ENCODE results near the gene STK39. TPM values are rescaled to one million over a fixed set of nuclear protein-coding genes. Genes with fewer than 3 reads are reported as not detected.
A peak's percentile ranks its signal among the peaks of the same experiment; 100 is the strongest.

STK39 gene
- total RNA-seq, 2 donors from 2014 or later, result 50.4 to 53.2 TPM

DNA sequence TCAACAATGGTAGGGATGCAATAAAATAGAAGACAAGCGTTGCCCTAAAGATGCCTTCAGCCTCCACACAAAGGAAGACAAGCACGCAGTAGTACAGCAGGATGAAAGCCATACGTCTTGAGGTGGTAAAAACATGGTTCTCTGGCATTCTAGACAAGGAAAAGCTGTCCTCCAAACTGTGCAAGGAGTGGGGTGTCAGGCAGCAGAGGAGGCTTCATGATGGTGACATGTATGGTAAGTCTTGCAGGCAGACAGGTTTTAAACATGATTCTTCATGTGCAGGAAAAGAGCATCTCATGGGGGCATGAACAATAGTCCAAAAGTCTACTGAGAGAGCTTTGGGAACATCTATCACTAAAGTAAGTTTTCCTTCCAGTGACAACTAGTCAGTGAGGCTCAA is 241.8 kb downstream of the STK39 start:
- intact Hi-C loops (cut with DNase I, micrococcal nuclease), result no loop called here
- ATAC-seq (no peak), DNase-seq (no peak)

DNA sequence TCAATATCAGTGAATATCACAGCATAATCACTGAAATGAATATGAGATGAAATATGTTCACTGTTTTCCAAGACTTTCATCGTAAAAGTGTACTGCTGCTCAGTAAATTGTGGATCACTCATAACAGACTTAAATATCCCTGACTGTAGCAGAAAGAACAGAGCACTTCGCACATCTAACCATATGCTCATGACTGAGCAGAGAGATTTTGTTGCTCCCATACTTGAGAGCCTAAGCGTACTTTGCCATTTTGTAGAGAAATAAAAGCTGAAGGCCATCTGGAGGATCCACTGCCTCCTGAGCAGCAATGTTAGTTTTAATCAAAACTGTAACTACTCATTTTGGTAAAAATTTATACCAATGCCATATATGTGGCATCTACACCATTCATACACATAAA is 243.5 kb downstream of the STK39 start:
- DNase-seq, result no peak
- no peak for ATAC-seq
- intact Hi-C loops (cut with DNase I, micrococcal nuclease), result no loop called here

DNA sequence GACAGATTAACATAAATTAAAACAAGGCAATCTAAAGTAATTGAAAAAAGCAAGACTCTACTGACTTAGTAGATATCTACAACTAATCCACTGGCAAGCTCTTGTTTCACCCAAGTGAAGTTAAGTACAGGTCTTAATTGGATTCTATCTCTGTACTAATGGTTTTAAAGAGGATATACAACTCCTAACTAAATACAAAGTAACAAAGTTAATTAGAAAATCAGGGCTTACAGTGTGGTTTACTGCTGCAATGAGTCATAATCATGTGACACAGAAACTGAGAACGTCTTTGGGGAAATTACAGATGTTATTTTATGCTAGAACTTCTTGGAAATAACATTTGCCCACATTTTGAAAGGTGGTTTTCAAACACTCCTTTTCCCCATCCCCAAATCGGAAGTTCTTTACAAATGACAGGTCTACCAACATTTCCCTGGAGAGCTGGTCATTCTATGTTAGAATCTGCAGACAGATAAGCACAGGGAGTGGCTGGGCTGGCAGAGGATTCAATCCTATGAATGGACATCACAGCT is 245.3 kb downstream of the STK39 start:
- intact Hi-C loops (cut with DNase I, micrococcal nuclease), result no loop called here
- ATAC-seq, result peak; percentile 58
- no peak for DNase-seq

DNA sequence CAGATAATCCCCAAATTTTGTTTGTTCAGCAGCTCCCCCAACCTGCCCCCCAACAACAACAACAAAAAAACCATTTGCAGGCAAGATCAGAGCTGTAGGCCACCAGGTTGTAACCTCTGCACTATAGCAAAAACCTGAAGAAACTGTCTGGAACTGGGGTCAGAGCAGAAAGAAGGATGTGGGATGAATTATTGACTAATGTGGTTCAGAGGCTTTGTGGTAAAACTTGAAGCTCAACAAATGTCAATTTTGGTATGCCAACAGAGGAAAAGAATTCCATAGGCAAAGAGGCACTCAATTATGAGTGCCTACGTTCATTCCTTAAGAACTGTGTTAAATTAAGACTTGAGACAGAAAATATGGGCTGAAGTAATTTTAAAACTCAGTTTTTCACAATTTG is 255.1 kb downstream of the STK39 start:
- no peak for DNase-seq
- no peak for ATAC-seq
- intact Hi-C loops (cut with DNase I, micrococcal nuclease), result no loop called here

DNA sequence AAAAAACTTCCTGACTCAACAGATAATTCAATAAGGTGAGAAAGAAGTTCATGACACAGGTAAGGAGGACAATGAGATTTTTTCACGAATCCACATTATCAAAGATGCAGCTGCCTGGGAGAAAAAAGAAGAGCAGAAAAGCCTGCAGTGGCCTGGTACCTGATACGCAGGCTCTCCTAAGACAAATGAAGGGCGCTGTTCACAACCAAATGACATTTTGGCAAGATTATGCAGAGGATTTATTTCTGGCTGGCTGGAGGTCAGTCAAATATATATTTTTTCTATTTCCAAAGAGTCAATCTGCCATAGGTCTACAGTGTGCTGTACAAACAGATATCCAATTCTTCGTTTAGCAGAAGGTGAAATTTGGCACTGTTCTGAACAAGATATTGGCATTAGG is 257.3 kb downstream of the STK39 start:
- ATAC-seq (no peak), DNase-seq (no peak)
- intact Hi-C loops (cut with DNase I, micrococcal nuclease), result no loop called here

DNA sequence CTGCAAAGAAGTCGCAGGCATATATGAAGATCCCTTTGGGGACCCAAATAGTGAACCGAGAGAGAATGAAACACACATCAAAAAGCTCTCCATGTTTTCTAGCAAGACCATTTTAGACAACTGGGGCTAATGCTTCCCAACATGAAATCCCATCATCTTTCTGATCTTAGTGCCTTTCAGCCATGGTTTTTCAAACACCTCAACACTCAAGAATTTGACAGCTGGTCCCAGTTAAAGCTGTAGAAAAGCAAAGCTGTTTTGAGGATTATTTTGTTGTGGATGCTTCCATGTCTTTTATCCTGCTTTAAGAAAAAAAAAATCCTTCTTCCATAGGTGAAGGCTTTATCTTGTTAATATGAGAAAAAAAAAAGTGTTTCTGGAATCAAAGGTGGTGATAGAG is 259.1 kb downstream of the STK39 start:
- intact Hi-C loops (cut with DNase I, micrococcal nuclease), result no loop called here
- ATAC-seq, result no peak

DNA sequence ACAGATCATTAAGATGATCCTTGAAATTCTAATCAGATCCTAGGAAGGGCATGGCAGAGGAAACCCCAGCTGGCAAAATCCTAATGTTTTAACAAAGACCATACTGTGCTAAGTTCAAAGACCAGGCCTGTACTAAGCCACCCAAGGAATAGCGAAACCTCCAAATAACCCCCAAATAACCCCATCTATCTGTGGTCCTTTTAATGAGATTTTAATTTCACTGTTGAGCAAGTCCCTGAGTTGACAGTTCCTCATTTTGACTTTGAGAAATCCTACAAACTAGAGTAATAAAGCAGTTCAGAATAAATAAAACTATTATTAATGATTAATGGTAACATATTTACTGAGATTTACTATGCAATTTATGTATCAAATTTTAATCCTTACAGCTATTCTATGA is 259.8 kb downstream of the STK39 start:
- ATAC-seq (no peak), DNase-seq (no peak)
- intact Hi-C loops (cut with DNase I, micrococcal nuclease), result no loop called here

More for the DNA sequence above, 259.1 kb downstream of the STK39 start:
- no peak for DNase-seq

DNA sequence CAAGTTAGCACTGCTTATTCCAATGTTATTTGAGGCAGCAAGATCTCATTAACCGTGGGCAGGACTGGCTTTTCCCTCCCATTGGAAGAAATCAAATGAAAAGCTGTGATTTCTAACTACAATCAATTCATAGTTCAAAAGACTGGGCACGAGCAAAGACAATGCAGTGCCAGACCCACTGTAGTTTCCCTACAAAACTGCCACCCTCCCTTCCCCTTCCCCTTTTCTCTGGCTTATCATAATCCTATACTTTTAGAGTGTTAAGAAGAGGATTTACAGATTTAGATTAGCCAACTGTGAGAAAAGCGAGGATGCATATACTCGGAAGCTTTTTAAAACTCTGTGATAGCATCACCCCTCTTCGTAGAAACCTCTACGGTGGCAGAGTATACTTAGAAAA is 260.4 kb downstream of the STK39 start:
- no peak for ATAC-seq
- intact Hi-C loops (cut with DNase I, micrococcal nuclease), result no loop called here

DNA sequence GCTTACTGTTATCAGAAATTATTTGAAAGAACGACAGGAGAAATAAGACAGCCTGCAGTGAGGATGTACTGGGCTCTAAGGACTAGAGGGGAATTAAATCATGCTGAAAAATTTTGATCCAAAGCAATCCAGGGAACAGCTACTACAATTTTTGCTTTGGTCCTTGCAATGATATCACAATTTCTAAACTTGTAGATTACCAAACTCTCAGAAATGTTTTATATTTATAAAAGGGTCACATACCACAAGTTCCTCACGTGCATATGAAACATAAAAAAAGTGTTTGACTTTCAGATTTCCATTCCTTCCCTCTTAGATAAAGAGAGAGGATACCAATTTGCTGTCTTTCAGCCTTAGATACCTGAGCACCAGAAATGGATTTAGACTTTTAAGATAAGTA is 261.2 kb downstream of the STK39 start:
- intact Hi-C loops (cut with DNase I, micrococcal nuclease), result no loop called here
- ATAC-seq (no peak), DNase-seq (no peak)

More for the DNA sequence above, 260.4 kb downstream of the STK39 start:
- no peak for DNase-seq

DNA sequence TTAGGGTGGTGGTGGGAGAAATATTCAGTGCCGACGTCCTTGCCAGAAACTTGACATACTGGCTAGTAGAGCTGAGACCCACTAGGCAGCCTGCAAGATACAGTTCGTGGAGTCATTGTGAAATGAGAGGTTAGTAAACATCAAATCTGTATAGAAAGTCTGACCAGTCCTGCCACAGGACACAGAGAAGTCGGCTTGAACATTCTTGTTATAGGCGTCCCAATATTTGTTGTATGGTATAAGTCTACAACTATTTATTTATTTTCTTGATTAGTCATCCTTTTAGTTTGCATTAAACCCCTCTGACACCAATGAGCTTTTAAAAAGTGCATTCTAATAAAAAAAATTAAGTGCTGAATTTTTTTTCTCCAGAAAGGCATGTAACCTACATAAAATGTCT is 265.4 kb downstream of the STK39 start:
- intact Hi-C loops (cut with DNase I, micrococcal nuclease), result no loop called here
- ATAC-seq (no peak), DNase-seq (no peak)

DNA sequence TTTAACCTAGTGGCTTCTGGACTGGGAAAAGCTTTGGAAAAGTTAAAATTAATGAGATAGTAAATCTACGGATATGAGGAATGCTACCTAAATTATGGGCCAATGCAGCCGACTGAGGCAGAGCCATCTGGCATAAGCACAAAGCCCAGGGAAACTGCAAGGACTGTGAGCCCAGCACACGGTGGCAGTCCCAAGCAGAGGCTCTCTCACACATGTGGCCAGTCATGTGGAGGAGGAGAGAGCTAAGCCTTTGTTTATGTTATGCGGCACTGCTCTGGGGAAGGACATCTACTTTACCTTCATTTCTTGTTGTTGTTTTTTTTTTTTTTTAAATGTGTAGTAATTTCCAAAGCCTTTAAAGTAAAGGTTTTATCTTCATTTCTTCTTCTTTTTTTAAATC is 267.0 kb downstream of the STK39 start:
- intact Hi-C loops (cut with DNase I, micrococcal nuclease), result no loop called here
- DNase-seq (no peak), ATAC-seq (no peak)

DNA sequence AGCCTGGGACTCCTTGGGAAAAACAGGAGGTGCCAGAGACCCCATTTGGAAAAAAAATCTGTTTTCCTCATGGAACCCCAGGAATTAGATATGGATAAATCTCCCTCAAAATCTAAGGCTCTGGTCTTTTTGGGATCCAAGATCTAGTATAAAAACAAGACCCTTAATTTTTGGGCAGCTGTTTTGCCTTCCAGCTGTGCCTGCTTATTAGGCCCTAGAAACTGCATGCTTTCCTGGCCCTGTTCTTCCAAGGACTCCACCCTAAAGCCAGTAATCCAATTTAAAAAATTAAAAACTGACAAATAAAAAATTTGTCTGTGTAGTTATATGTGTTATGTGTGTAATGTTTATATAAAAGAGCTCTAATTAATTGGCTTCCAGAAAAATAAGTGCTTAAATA is 274.6 kb downstream of the STK39 start:
- no peak for DNase-seq

DNA sequence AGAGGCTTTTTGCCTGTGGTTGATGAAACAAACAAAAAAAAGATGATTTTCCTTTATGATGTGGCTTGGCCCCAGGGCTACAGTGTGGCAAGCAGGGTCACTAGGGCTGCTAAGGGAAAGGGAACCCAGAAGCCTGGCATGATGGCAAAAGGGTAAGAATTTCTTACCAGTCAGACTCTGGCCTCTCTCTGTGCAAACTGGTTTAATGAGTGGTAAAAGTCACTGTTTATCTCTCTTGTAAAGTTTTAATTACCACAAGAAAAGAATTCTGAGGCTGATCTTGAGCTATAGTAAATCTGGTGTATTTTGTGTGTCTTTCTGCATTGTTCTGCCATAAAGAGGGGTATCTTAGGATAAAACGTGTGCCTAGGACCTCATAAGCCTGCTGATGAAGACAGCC is 275.4 kb downstream of the STK39 start:
- intact Hi-C loops (cut with DNase I, micrococcal nuclease), result no loop called here
- ATAC-seq, result peak; percentile 86
- DNase-seq, result no peak

More for the DNA sequence above, 274.6 kb downstream of the STK39 start:
- intact Hi-C loops (cut with DNase I, micrococcal nuclease), result no loop called here
- ATAC-seq, result no peak

DNA sequence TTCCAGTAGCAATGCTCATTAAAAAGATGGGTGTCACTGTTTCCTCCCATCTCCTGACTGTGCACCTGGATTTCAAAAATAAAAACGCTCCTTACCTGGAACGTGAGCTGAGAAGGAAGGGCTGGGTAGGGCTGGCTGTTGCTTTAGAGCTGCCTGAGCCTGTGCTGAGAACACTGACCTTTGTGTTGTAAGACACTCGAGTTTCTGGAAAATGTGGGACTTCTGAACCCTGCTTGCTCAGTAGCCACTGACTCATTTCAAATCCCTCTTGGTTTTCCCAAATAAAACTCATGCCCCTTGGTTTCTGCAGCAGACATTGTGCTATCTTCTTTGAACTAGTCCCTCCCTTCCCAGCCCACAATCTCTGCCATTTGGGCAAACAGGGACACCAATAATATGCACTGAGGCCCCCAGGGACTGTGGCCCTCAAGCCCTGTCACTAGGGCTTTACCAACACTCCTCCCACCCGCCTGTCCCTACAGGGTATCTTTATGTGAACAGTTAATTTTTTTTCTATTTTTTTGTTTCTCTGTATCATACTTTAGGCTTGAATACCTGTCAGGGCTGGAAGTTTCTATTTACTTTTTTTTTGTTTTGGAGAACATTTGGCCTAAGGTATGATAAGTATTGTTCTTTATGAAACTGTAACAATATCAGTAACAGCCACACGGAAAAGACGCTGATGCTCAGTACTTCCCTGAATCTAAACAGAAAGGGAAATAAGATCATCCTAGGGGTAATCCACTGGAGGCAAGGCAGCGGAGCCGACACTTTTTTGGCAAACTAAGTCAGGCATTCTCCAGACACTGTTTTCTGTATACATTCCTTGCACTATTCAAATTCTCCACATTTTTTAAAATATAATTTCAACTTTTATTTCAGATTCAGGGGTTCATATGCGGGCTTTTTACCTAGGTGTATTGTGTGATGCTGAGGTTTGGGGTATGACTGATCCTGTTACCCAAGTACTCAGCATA is 280.2 kb downstream of the STK39 start:
- intact Hi-C loops (cut with DNase I, micrococcal nuclease), result no loop called here
- ATAC-seq (peak; percentile 50), DNase-seq (no peak)

DNA sequence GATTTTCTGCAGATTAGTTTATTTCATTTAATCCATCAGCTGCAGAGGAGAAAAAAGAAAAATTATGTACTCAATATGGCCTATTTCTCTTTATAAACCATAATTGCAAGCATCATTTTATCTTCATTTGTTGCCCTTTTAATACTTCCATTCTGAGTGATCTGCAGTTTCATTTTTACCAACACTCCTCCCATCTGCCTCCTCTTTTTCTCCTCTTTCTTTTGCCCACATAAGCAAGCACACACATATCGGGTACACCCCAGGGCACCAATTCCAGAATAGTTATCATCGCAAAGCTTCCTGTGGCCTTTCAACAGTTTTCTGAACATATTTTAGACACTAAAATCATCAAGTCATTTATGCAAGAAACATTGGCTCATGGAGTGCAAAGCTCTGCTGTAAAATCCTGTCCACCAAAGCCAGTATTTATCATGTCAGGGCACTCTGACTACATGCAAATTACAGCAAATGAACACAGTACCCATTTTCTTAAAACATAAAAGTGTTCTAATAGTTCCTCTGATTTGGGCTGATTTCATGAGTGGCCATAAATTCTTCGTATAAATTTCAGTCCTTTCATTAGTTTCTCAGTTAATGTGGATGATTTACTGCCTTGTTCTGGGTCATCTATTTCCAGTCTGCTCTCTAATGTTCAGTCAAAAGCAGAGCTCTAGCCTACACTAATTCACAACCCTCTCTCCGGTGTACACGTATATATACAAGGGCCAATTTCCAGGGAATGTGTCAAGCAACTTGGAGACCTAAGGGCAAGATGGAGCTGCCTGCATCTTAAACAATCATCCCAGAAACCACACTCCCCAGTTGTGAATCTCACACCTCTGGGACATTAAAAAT is 281.3 kb downstream of the STK39 start:
- DNase-seq (no peak), ATAC-seq (no peak)
- intact Hi-C loops (cut with DNase I, micrococcal nuclease), result no loop called here

DNA sequence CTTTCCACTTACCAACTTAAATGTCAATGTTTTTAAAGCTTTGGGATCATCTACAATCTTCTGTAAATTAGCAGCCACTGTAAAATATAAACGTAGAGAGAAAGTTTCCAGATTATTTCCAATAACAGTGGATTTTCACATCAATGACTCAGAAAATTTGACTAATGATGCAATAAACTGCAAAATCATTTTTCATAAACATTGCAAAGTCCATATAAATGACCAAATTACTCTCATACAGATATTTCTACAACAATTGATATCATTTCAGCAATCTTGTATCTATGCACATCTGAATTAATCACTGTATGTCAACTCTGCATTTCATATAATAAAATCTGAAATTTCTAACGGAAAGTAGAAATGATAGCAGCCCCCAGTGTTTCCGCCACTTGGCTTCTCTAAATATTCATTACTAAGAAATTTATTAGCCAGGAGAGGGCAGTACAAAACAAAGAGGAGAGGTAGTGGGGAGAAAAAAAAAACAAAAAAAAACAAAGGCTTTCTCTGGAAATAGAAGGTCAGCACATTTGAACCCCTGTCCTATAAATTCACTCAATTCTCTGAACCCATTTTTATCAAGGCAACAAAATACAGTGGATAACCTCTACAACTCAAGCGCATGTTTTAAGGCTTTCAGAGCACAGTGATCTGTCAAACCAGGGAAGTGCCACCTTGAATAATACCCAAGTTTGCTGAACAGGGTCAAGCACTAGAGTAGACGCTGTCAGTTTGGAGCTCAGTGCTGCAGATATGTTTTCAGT is 282.6 kb downstream of the STK39 start:
- ATAC-seq (no peak), DNase-seq (no peak)
- intact Hi-C loops (cut with DNase I, micrococcal nuclease), result no loop called here

DNA sequence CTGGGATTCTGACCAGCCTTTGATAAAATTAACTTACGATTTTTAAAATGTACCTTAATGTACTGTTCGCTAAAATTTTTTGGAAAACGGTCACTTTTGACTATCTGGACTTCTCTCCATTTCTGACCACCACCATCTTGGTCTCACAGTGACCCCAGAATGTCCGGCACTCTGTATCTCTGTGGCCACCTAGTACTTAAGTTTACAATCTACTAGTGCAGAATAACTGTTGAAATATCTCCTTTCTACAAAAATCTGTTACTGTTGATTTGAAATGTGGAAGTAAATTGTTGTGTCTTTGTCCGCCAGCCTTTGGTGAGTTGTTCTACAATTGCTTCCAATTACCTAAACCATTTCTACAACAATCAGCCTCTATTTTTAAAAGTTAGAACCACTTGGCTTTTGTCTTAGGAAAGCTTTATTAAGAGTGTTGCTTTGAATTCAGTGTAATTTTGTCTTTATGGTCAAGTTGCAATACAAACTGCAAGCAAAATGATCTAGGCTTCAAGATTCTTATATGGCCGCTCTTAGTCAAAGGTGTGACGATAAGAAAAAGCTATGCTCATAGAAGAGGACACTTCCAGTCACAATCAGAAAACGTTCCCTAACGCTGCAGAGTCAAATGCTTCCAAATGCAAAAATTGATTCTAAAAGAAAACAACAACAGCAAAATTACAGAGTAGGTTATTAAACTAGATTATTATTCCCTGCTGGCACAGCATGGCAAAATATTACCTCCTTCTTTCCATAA is 283.3 kb downstream of the STK39 start:
- DNase-seq (no peak), ATAC-seq (no peak)
- intact Hi-C loops (cut with DNase I, micrococcal nuclease), result no loop called here
